GM19397 (cell line): ENCODE results near the gene ZNF239.
"Not testable (repeated sequence)": the region's sequence is repeated elsewhere in the genome, so short reads cannot be mapped to it uniquely, and the experiment has no call there.

Source experiments
- ATAC-seq: cut with Tn5 transposase; IDR thresholded peaks from one replicate; pipeline ENCODE4 v1.9.1; 2021; ENCODE audit warnings: mild to moderate bottlenecking, moderate library complexity; ENCODE audit not compliant: unreplicated experiment

ZNF239 gene

GRCh38 chr10:43584051-43584450, 9.6 kb upstream of the ZNF239 start:
- no peak for ATAC-seq

- ATAC-seq: no peak
Observed at GRCh38 chr10:43576580-43576979, 2.2 kb upstream of the ZNF239 start.

GRCh38 chr10:43576062-43576461, 1.6 kb upstream of the ZNF239 start:
- ATAC-seq: no peak

- ATAC-seq: no peak
Observed at GRCh38 chr10:43574906-43575305, 490 bp upstream of the ZNF239 start.

GRCh38 chr10:43573250-43574000, 991 bp downstream of the ZNF239 start:
- no peak for ATAC-seq

- no peak for ATAC-seq
Observed at GRCh38 chr10:43570971-43571370, 3.4 kb downstream of the ZNF239 start.

GRCh38 chr10:43569681-43570080, 4.7 kb downstream of the ZNF239 start:
- no peak for ATAC-seq

DNA sequence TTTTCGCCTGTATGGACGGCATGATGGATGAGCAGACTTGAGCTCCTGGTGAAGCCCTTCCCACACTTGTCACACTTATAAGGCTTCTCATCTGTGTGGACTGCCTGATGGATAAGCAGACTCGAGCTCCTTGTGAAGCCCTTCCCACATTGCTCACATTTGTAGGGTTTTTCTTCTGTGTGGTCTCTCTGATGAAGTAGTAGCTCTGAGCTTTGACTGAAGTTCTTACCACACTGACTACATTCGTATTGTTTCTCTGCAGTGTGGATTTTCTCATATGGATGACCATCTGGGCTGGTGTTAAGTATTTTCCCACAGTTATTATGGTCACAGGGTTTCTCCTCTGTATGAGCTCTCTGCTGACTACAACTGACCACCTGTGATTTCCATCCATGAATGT, 17.2 kb downstream of the ZNF239 start:
- ATAC-seq: no peak

DNA sequence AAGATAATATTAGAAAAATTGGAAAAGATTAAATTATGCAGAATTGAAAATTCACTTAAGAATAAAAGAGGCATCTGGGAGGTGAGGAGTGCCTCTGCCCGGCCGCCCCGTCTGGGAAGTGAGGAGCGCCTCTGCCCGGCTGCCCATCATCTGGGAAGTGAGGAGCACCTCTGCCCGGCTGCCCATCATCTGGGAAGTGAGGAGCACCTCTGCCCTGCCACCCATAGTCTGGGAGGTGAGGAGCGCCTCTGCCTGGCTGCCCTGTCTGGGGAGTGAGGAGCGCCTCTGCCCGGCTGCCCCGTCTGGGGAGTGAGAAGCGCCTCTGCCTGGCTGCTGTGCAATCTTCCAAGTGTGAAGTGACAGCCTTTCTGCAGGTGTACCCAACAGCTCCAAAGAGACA, 30.7 kb downstream of the ZNF239 start:
- not testable (repeated sequence) for ATAC-seq

DNA sequence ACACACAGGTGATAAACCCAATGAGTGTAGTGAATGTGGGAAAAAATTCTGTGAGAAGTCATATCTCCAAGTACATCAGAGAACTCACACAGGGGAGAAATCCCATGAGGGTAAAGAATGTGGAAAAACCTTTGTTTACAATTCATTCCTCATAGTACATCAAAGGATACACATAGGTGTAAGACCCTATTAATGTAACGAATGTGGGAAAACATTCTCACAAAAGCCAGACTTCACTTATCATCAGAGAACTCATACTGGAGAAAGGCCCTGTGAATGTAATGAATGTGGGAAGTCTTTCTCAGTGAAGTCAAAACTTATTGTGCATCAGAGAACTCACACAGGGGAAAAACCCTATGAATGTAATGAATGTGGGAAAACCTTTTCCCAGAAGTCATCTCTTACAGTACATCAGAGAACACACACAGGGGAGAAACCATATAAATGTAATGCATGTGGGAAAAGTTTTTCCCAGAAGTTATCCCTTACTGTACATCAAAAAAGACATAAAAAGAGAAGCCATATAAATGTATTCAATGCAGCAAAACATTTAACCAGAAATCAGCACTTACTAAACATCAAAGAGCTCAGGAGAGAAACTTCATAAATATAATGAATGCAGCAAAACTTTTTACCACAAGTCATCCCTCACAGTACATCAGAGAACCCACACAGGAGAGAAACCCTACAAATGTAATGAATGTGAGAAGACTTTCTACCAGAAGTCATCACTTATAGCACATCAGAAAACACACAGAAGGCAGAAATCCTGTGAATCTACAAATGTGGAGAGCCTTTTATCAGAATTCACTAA, 49.8 kb downstream of the ZNF239 start:
- ATAC-seq: no peak
